ENCODE measurements around the gene CLCN6.

DNA sequence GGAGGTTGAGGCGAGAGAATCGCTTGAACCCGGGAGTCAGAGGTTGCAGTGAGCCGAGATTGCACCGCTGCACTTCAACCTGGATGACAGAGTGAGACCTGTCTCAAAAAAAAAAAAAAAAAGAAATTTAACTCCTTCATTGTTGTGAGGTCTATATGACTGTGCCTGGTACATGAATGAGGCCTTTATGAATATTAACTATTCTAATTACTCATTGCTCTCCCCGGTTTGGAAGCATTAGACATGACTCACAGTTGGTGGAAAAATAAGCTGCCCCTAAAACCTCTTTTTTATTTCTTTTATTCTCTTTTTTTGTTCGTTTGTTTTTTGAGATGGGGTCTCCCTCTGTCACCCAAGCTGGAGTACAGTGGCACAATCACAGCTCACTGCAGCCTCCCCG lies 49.4 kb downstream of the CLCN6 start:
- TF ChIP-seq, protein P1, sequence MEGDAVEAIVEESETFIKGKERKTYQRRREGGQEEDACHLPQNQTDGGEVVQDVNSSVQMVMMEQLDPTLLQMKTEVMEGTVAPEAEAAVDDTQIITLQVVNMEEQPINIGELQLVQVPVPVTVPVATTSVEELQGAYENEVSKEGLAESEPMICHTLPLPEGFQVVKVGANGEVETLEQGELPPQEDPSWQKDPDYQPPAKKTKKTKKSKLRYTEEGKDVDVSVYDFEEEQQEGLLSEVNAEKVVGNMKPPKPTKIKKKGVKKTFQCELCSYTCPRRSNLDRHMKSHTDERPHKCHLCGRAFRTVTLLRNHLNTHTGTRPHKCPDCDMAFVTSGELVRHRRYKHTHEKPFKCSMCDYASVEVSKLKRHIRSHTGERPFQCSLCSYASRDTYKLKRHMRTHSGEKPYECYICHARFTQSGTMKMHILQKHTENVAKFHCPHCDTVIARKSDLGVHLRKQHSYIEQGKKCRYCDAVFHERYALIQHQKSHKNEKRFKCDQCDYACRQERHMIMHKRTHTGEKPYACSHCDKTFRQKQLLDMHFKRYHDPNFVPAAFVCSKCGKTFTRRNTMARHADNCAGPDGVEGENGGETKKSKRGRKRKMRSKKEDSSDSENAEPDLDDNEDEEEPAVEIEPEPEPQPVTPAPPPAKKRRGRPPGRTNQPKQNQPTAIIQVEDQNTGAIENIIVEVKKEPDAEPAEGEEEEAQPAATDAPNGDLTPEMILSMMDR (IDR thresholded peaks at IDR 0.05; ENCODE audit: low read depth, low read length) = no peak
- TF ChIP-seq POLR2A (IDR thresholded peaks at IDR 0.05; ENCODE audit: extremely low read depth, insufficient read length) (no peak), MYC (IDR thresholded peaks at IDR 0.05; ENCODE audit: low read depth, low read length) (no peak)

All from NB4 (cell line).